Measurements from ENCODE around the gene FABP3. TPM values are rescaled to one million over a fixed set of nuclear protein-coding genes. Genes with fewer than 3 reads are reported as not detected.

Gene FABP3
- total RNA-seq, 2 experiments from 2014 or later = not detected

DNA sequence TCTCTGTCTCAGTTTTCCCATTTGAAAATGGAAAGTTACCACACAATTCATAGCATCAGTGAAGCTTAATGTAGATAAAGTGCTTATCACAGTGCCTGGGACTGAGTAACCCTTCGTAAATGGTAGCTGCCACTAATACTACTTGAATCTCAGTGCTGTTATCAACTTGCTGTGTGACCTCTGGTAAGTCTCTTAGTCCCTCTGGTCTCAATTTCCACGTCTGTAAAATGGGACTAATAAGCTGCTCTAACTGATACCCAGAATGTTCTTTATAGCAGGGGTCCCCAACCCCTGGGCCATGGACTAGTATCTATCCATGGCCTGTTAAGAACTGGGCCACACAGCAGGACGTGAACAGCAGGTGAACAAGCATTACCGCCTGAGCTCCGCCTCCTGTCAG lies 47.8 kb upstream of the FABP3 start:
- H3K4me1 ChIP-seq (ENCODE audit: insufficient read depth, low read length, poor library complexity, severe bottlenecking) = peaks cover 39% of the 10 kb centered on the region
- DNase-seq (ENCODE audit: low spot score) = no peak
- no peak overlapping the region for H3K4me2 ChIP-seq (ENCODE audit: low read length)
- H3K79me2 ChIP-seq (ENCODE audit: insufficient read depth, low read depth, low read length) = no peaks in the 10 kb centered on the region
- no peak overlapping the region for H3K27ac ChIP-seq (ENCODE audit: low read depth, low read length, poor library complexity, severe bottlenecking)
- intact Hi-C loops (cut with micrococcal nuclease; ENCODE audit: unreplicated experiment) = loop anchor here (5.0 kb wide), 2 partner anchors 263 to 367 kb away; no protein-coding TSS in a partner anchor
- ChIA-PET POLR2A (interaction anchor here (0.6 to 1.9 kb wide), 3 partner anchors 9 to 233 kb away, joined by 3 to 7 read pairs (median 5); no protein-coding TSS in a partner anchor), CTCF (ENCODE audit: unreplicated experiment) (interaction anchor here (0.5 to 1.4 kb wide), 4 partner anchors 13 to 128 kb away, joined by 3 to 7 read pairs (median 3); no protein-coding TSS in a partner anchor)
- TF ChIP-seq EZH2phosphoT487 (IDR thresholded peaks at IDR 0.05; ENCODE audit: borderline replicate concordance, low read depth, low read length) = no peak
- TF ChIP-seq CTCF (conservative IDR thresholded peaks at IDR 0.05; ENCODE audit: low read length) = no peak
- H2AFZ ChIP-seq (ENCODE audit: low read length) = no peak overlapping the region
- no peaks in the 10 kb centered on the region for H3K36me3 ChIP-seq (ENCODE audit: insufficient read depth, low read length)
- H3K9me3 ChIP-seq (ENCODE audit: low read length) = no peaks in the 10 kb centered on the region
- H3K9me2 ChIP-seq (ENCODE audit: insufficient read depth, low read length) = no peaks in the 10 kb centered on the region
- H4K20me1 ChIP-seq (ENCODE audit: insufficient read depth, low read length) = no peaks in the 10 kb centered on the region
- no TSS peak for BruUV-seq (replicated peaks)
- H3K4me3 ChIP-seq (ENCODE audit: low read depth, low read length, poor library complexity, severe bottlenecking) = no peak overlapping the region

DNA sequence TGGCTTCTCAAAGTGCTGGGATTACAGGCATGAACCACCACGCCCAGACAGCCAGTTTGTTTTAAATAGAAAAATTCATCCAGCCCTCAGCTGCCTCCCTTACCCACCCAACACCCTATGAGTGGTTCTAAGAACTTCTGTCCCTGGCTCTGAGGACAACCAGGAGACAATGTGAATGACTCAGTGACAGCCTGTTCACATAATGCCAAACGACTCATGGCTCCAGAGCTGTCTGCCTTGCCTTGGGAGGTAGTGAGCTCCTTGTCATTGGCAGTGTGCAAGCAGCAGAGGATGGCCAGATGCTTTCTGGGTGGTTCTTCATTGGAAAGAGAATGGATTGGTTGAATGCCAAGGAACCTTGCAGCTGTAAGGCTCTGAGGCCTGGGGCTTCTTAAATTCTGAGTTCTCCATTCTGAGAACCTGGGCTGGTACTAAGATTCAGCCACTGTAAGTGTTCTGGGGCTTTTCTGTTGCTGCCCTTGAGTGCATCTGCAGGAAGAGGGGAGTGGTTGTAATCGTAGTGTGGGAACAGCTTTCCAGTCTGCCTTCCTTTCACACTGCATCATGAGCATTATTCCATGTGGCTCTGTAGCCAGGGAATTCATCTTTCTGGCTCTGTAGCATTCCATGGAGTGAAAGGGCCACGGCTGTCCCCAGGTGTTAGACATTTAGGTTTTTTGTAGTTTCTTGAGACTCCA lies 45.9 kb upstream of the FABP3 start:
- no peak overlapping the region for H3K27ac ChIP-seq (ENCODE audit: low read depth, low read length, poor library complexity, severe bottlenecking)
- no peaks in the 10 kb centered on the region for H3K36me3 ChIP-seq (ENCODE audit: insufficient read depth, low read length)
- H3K9me3 ChIP-seq (ENCODE audit: low read length) = no peaks in the 10 kb centered on the region
- intact Hi-C loops (cut with micrococcal nuclease; ENCODE audit: unreplicated experiment) = no loop called here
- TF ChIP-seq EZH2phosphoT487 (IDR thresholded peaks at IDR 0.05; ENCODE audit: borderline replicate concordance, low read depth, low read length) (no peak), CTCF (conservative IDR thresholded peaks at IDR 0.05; ENCODE audit: low read length) (no peak)
- H3K9me2 ChIP-seq (ENCODE audit: insufficient read depth, low read length) = no peaks in the 10 kb centered on the region
- H3K4me2 ChIP-seq (ENCODE audit: low read length) = no peak overlapping the region
- H3K4me1 ChIP-seq (ENCODE audit: insufficient read depth, low read length, poor library complexity, severe bottlenecking) = peaks cover 25% of the 10 kb centered on the region
- H4K20me1 ChIP-seq (ENCODE audit: insufficient read depth, low read length) = no peaks in the 10 kb centered on the region
- CTCF ChIA-PET (ENCODE audit: unreplicated experiment) = no interaction called here
- H3K79me2 ChIP-seq (ENCODE audit: insufficient read depth, low read depth, low read length) = no peaks in the 10 kb centered on the region
- POLR2A ChIA-PET = no interaction called here
- no peak overlapping the region for H2AFZ ChIP-seq (ENCODE audit: low read length)
- DNase-seq (ENCODE audit: low spot score) = no peak
- no TSS peak for BruUV-seq (replicated peaks)
- no peak overlapping the region for H3K4me3 ChIP-seq (ENCODE audit: low read depth, low read length, poor library complexity, severe bottlenecking)

DNA sequence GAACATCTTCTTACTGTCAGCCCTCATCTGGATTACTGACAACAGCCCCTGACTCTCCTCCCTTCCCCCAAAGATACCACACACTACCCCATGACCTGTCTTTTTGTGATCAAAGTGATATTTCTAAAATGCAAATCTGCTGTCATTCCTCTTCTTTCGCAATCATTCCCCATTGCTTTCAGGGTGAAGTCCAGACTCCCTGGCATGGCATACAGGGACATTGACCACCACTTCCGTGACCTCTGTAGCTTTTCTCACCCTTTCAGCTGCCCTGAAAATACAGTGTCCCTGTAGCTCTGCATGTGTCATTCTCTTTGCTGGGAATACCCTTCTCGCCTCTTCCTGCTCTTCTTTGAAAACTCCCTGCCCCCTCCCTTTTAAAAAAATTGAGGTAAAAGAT lies 44.3 kb upstream of the FABP3 start:
- POLR2A ChIA-PET = no interaction called here
- intact Hi-C loops (cut with micrococcal nuclease; ENCODE audit: unreplicated experiment) = no loop called here
- Histone ChIP-seq H3K9me2 (ENCODE audit: insufficient read depth, low read length) (no peaks in the 10 kb centered on the region), H3K36me3 (ENCODE audit: insufficient read depth, low read length) (no peaks in the 10 kb centered on the region), H3K79me2 (ENCODE audit: insufficient read depth, low read depth, low read length) (no peaks in the 10 kb centered on the region), H3K4me3 (ENCODE audit: low read depth, low read length, poor library complexity, severe bottlenecking) (no peak overlapping the region), H2AFZ (ENCODE audit: low read length) (no peak overlapping the region), H3K4me2 (ENCODE audit: low read length) (no peak overlapping the region), H4K20me1 (ENCODE audit: insufficient read depth, low read length) (no peaks in the 10 kb centered on the region), H3K4me1 (ENCODE audit: insufficient read depth, low read length, poor library complexity, severe bottlenecking) (peaks cover 10% of the 10 kb centered on the region), H3K9me3 (ENCODE audit: low read length) (no peaks in the 10 kb centered on the region), H3K27ac (ENCODE audit: low read depth, low read length, poor library complexity, severe bottlenecking) (no peak overlapping the region)
- BruUV-seq (replicated peaks) = no TSS peak
- DNase-seq (ENCODE audit: low spot score) = no peak
- CTCF ChIA-PET (ENCODE audit: unreplicated experiment) = no interaction called here
- no peak for TF ChIP-seq EZH2phosphoT487 (IDR thresholded peaks at IDR 0.05; ENCODE audit: borderline replicate concordance, low read depth, low read length)
